Measurements from ENCODE around the gene FOSL2. TPM values are rescaled to one million over a fixed set of nuclear protein-coding genes. Genes with fewer than 3 reads are reported as not detected.

Gene FOSL2
- total RNA-seq, 1 donor from 2014 or later = 259 TPM

DNA sequence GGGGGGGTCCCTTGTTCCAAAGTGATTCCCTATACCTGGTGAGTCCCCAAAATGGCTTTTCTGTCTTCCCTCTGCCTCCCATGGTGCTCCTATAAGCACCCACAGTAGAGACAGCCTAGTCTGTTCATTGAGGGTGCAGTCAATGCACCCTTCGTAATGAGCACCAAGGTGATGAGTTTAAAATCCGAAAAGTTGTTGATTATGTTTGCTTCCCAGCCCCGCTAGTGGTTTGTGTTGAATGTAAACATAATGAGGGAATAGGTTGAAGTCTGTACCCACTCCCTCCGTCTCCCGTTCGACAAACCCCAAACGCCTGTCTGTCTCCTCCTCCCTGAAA lies 2.3 kb downstream of the FOSL2 start:
- DNase-seq (ENCODE audit: low spot score) = no peak

- peak; percentile 75 for DNase-seq (ENCODE audit: low spot score)
Measured at GRCh38 chr2:28395334-28396061, 2.8 kb downstream of the FOSL2 start.

DNA sequence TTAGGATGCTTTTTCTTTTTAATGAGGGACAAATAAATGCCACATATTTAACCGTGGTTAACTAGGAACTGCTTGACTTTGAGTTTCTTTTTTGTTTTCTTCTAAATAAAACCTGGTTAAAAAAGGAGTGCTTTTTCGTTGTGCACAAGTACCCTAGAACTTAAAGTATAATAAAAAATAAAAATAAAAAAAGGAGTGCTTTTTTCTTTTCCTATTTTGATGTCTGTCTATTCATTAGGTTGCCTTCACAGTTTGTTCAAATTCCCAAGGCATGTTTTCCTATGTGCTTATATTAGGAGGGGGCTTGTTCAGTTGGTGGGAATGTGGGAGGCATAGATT lies 4.4 kb downstream of the FOSL2 start:
- no peak for DNase-seq (ENCODE audit: low spot score)

- no peak for DNase-seq (ENCODE audit: low spot score)
Measured at GRCh38 chr2:28398101-28398834, 5.6 kb downstream of the FOSL2 start.

DNA sequence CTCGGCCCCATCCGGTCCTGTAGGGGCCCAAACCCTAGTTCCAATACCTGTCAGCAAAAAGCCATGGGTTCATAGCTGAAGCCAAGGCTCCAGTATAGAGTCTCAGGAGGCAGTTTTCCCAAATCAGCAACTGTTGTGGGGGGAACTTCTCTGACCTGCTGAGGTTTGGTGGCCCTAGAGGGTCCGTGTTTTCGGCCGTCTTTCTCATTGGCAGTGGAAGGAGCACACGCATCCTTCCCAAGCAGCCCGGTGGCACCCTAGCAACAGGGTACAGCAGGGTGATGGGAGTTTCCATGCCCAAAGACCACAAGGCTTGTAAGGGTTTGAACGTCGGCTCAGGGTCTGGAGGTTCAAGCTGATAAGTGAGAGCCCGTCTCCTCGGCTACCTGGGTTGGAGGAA lies 6.6 kb downstream of the FOSL2 start:
- no peak for DNase-seq (ENCODE audit: low spot score)

- DNase-seq (ENCODE audit: low spot score) = no peak
Measured at GRCh38 chr2:28399956-28400355, 7.3 kb downstream of the FOSL2 start.

- no peak for DNase-seq (ENCODE audit: low spot score)
Measured at GRCh38 chr2:28400419-28400818, 7.8 kb downstream of the FOSL2 start.

DNA sequence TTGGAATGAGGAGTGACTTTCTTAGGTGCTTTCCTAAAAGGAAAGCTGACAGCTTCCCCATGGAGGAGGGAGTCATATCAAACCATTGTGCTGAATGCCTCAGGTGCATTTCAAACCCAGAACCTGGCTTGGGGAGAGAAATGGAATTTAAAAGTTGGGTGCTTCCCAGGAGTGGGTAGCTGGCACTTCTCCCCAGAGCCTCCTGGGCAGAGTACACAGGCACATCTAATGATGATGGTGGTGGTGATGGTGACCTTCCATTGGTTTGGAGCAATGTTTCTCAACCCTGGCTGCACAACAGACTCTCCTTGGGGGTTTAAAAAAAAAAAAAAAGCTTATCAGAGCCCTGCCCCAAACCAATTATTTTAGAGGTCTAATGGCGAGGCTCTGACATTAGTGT lies 8.3 kb downstream of the FOSL2 start:
- no peak for DNase-seq (ENCODE audit: low spot score)

GRCh38 chr2:28401411-28401810 lies 8.8 kb downstream of the FOSL2 start:
- no peak for DNase-seq (ENCODE audit: low spot score)

GRCh38 chr2:28401948-28402550 lies 9.4 kb downstream of the FOSL2 start:
- DNase-seq (ENCODE audit: low spot score) = no peak

GRCh38 chr2:28403370-28403956 lies 10.8 kb downstream of the FOSL2 start:
- no peak for DNase-seq (ENCODE audit: low spot score)

- no peak for DNase-seq (ENCODE audit: low spot score)
Measured at GRCh38 chr2:28404086-28404485, 11.4 kb downstream of the FOSL2 start.

DNA sequence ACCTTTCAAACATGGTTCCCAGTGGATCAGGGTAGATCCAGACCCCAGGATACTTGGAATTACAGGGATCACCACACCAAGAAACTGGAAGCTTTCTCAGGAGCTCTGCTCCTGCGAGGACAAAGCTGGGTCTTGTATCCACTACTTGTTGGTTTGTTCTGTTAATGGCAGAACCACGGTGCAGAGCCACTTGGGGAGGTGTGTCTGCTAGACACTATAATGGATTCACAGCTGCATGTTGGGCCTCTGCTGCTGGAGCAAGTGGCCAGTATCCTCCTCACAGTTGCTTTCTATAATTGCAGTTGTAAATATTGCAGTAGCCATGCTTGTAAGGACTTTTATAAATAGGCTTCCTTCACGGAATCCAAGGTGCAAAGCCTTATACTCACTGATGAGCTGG lies 12.9 kb downstream of the FOSL2 start:
- DNase-seq (ENCODE audit: low spot score) = no peak

GRCh38 chr2:28406276-28407096 lies 13.8 kb downstream of the FOSL2 start:
- DNase-seq (ENCODE audit: low spot score) = no peak

DNA sequence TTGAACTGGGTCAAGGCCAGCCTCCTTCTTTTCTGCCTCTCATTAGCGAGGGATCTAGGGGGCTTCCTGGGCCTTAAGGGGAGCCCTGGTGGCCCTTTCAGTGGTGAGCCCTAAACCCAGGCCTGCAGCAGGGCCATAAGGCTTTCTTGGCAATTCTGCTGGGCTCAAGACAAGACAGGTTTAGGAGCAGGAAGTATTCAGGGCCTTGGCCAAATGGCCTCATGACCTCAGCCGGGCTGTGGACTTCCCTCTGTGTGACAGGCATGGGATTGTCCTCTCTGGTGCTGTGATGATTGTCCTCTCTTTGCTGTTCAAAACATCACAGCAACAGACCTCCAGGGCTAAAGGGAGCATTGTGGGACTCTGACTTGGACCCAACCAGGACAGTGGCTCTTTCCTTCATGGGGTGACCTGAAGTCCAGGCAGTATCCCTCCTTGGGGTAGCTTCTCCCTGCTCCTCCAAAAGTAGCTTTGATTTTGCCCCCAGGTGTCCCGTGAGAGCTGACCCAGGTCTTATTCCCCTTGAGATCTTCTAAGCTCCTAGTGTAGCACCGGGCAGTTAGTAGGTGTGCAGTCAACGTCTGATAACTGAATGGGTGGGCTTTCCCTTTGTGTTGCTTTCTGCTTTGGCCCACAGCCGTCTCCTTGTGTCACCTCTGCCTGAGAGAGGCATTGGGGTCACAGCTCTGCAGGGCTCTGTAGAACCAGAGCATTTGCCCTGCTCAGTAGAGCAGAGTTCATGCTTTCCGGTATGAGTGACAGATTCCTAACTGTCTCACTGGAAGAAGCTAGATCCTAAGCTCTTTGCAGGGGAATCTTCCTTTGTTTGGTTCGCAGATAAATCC lies 14.7 kb downstream of the FOSL2 start:
- no peak for DNase-seq (ENCODE audit: low spot score)

DNA sequence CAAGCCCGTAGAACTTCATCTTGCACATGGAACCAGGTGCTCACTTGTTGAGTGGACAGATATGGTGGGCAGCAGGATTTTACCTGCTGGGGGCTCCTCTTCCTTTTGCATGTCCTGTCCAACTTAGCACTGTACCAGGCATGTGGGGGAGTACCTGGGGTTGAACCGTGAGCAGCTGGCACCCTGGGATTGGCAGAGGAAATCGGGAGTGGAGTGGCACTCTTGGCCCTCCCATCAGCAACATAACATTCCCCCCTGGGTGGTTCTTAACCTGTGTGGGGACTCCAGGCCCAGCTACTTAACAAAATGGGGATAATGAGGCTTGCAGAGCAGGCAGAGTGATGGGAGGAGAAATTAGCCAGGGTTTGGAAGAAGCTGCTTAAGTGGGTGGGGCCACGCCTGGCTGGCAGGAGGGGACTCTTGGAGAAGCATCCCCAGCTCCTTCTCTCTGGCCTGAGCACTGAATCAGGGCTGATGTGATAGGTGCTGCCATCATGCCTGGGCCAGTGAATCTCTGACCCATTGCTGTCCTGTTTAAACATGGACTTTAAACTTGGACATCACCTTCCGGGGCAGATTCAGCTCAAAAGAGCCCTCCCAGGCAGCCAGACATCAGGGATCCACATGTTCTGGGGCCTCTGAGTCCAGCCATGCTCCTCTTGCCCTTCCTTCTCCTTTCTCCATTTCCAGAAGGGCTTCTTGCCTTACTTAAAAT lies 15.5 kb downstream of the FOSL2 start:
- DNase-seq (ENCODE audit: low spot score) = no peak

GRCh38 chr2:28408764-28409599 lies 16.3 kb downstream of the FOSL2 start:
- peak; percentile 74 for DNase-seq (ENCODE audit: low spot score)

GRCh38 chr2:28411166-28411755 lies 18.6 kb downstream of the FOSL2 start:
- DNase-seq (ENCODE audit: low spot score) = no peak

- no peak for DNase-seq (ENCODE audit: low spot score)
Measured at GRCh38 chr2:28411956-28412609, 19.4 kb downstream of the FOSL2 start.

Measured in ureter (tissue), 1 donor.